Measurements from ENCODE around the gene GPC5.

DNA sequence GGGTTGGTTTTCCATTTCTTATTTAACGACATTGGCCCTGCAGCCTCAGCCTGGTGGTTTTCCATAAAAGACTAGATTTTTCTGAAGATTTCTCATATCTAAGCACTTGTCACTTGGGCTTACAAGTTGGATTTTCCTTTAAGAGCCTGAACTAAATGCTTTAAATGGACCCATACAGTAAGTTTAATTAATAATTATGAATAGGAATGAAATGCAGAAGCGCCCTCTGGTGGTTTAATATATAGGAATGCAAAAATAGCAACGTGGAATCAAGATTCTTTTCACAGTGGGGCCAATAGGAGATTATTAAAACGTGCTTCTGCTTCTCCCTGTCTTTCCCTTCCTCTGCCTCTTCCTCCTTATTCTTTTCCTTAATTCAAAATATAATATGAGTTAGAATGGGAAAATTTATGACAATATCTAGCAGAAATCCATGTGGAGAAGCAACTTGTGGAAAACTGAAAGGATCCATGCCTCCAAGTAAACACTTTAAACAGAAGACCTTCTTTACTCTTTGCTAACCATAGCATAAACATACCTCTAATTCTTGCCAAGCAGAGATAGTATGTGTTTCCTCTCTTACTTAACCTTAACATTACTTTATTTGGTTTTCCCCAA, 324.0 kb downstream of the GPC5 start:
- TF ChIP-seq, protein P1, sequence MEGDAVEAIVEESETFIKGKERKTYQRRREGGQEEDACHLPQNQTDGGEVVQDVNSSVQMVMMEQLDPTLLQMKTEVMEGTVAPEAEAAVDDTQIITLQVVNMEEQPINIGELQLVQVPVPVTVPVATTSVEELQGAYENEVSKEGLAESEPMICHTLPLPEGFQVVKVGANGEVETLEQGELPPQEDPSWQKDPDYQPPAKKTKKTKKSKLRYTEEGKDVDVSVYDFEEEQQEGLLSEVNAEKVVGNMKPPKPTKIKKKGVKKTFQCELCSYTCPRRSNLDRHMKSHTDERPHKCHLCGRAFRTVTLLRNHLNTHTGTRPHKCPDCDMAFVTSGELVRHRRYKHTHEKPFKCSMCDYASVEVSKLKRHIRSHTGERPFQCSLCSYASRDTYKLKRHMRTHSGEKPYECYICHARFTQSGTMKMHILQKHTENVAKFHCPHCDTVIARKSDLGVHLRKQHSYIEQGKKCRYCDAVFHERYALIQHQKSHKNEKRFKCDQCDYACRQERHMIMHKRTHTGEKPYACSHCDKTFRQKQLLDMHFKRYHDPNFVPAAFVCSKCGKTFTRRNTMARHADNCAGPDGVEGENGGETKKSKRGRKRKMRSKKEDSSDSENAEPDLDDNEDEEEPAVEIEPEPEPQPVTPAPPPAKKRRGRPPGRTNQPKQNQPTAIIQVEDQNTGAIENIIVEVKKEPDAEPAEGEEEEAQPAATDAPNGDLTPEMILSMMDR (conservative IDR thresholded peaks at IDR 0.05; ENCODE audit: low read length) = no peak
- TF ChIP-seq EZH2phosphoT487 (IDR thresholded peaks at IDR 0.05; ENCODE audit: borderline replicate concordance, low read depth, low read length) = no peak

Measured in OCI-LY7 (cell line).